Erythroblast (primary cell): Measurements from ENCODE around the gene FBXW9.

ENCODE experiments used
- GATA1 ChIP-seq: IDR thresholded peaks from 2 replicates; pipeline ENCODE4 v1.6.1; 2011; ENCODE audit warnings: low read depth, mild to moderate bottlenecking, control low read depth, low read length, moderate library complexity
- POLR2A ChIP-seq: IDR thresholded peaks from 2 replicates; pipeline ENCODE4 v1.6.1; 2011; ENCODE audit warnings: mild to moderate bottlenecking, low read length

DNA sequence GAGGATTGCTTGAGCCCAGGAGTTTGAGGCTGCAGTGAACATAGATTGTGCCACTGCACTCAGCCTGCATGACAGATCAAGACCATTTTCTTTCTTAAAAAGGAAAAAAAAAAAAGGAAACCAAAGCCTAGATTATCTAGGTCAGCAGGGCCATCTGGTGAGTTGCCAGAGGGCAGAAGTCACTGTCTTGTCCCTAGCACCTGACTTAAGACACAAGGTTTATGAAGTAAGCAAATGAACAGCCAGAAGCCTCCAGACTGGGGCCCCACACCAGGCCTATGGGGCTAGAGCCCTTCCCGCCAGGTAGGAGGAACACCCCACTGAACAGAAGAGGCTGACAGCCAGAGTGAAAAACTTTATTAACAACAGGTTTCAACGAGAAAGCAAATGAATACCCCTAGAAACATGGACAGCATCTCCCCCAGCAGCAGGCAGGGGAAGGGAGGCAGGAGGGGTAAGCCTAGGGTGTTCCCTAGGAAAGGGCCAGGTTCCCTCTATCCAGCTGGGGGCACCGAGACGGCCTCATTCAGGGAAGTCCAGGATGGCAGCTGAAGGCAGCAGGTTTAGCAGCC, 28.6 kb downstream of the FBXW9 start:
- no peak for TF ChIP-seq POLR2A
- no peak for TF ChIP-seq GATA1
